ENCODE data around the gene MAD1L1. TPM values are rescaled to one million over a fixed set of nuclear protein-coding genes. Genes with fewer than 3 reads are reported as not detected.

MAD1L1 gene
- total RNA-seq, 4 donors from 2014 or later, result 8.0 to 52.7 (median 26.7) TPM

DNA sequence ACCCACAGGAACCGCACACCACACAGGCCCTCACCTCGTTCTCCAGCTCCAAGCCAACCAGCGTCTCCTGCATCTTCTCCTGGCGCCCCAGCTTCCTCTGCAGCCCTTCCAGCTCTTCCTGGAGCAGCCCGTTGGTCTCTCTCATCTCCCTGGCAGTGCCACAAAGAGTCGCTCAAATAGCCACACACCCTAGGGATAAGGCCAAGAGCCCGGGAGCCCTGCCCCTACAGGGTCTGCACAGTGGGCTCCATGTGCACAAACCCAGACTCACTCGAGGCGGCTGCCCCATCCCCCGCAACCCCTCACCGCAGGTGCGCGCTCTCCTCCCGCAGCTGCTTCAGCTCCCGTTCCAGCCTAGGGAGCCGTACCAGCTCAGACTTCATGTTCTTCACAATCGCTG, 16.9 kb downstream of the MAD1L1 start:
- TF ChIP-seq POLR2AphosphoS5 (IDR thresholded peaks at IDR 0.05) (no peak), POLR2A (IDR thresholded peaks at IDR 0.05) (no peak), EP300 (IDR thresholded peaks at IDR 0.05; ENCODE audit: low read depth) (no peak)
- TF ChIP-seq, protein P1, sequence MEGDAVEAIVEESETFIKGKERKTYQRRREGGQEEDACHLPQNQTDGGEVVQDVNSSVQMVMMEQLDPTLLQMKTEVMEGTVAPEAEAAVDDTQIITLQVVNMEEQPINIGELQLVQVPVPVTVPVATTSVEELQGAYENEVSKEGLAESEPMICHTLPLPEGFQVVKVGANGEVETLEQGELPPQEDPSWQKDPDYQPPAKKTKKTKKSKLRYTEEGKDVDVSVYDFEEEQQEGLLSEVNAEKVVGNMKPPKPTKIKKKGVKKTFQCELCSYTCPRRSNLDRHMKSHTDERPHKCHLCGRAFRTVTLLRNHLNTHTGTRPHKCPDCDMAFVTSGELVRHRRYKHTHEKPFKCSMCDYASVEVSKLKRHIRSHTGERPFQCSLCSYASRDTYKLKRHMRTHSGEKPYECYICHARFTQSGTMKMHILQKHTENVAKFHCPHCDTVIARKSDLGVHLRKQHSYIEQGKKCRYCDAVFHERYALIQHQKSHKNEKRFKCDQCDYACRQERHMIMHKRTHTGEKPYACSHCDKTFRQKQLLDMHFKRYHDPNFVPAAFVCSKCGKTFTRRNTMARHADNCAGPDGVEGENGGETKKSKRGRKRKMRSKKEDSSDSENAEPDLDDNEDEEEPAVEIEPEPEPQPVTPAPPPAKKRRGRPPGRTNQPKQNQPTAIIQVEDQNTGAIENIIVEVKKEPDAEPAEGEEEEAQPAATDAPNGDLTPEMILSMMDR (IDR thresholded peaks at IDR 0.05), result no peak
- Histone ChIP-seq H3K27me3 (no peaks in the 10 kb centered on the region), H3K27ac (no peak overlapping the region), H3K9me3 (no peaks in the 10 kb centered on the region), H3K4me1 (no peaks in the 10 kb centered on the region), H3K4me3 (no peak overlapping the region), H3K36me3 (peaks cover 0 to 20% (median 8%) of the 10 kb centered on the region in 4 donors)
- 95 to 100% methylated on average over 1 to 17 of the region's 17 CpGs for WGBS, 2 donors (ENCODE audit: low coverage in 1 of 2)
- no peak for DNase-seq
- intact Hi-C loops (cut with DNase I; ENCODE audit: low total_unique reads), result no loop called here
- in situ Hi-C loops (cut with MboI; ENCODE audit: low pct_ligation_motif_present in 1 of 4, low pct_unique_long_range_greater_than_20kb in 1 of 4, low sequenced_read_pairs in 3 of 4), result loop anchor here in 3 of 4 donors (25.0 kb wide), 2 partner anchors 554 to 629 kb away; partner anchors contain the start of gene ELFN1 (in 2 of the 3)

DNA sequence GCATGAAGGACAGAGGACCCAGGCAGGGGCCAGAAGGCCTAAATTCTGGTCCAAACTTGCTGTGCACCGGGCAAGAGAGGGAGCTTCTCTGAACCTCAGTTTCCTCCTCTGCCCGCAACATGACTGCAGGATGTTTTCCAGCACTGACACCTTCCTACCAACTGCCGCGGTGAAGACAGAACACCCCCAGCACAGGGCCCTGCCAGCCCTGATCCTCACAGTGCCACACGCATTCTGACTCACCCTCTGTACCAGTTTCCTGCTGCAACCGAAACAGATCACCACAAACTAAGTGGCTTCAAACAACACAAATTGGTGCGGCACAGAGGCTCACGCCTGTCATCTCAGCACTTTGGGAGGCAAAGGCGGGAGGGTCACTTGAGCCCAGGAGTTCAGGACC, 18.1 kb downstream of the MAD1L1 start:
- H3K4me1 ChIP-seq, result no peaks in the 10 kb centered on the region
- intact Hi-C loops (cut with DNase I; ENCODE audit: low total_unique reads) (no loop called here), in situ Hi-C loops (cut with MboI; ENCODE audit: low pct_ligation_motif_present in 1 of 4, low pct_unique_long_range_greater_than_20kb in 1 of 4, low sequenced_read_pairs in 3 of 4) (loop anchor here in 3 of 4 donors (25.0 kb wide), 2 partner anchors 552 to 627 kb away; partner anchors contain the start of gene ELFN1 (in 2 of the 3))
- H3K36me3 ChIP-seq, result peaks cover 0 to 20% (median 8%) of the 10 kb centered on the region in 4 donors
- no peaks in the 10 kb centered on the region for H3K9me3 ChIP-seq
- TF ChIP-seq POLR2A (IDR thresholded peaks at IDR 0.05), result no peak
- TF ChIP-seq POLR2AphosphoS5 (IDR thresholded peaks at IDR 0.05), result no peak
- TF ChIP-seq, protein P1 (IDR thresholded peaks at IDR 0.05), result no peak
- no peak for TF ChIP-seq EP300 (IDR thresholded peaks at IDR 0.05; ENCODE audit: low read depth)
- H3K27me3 ChIP-seq, result no peaks in the 10 kb centered on the region
- no peak overlapping the region for H3K27ac ChIP-seq
- no peak overlapping the region for H3K4me3 ChIP-seq
- no peak for DNase-seq
- WGBS, 2 donors (ENCODE audit: low coverage in 1 of 2), result 91% methylated on average over 9 of the region's 9 CpGs; no CpG with 5 or more reads in 1 of the 2 donors

DNA sequence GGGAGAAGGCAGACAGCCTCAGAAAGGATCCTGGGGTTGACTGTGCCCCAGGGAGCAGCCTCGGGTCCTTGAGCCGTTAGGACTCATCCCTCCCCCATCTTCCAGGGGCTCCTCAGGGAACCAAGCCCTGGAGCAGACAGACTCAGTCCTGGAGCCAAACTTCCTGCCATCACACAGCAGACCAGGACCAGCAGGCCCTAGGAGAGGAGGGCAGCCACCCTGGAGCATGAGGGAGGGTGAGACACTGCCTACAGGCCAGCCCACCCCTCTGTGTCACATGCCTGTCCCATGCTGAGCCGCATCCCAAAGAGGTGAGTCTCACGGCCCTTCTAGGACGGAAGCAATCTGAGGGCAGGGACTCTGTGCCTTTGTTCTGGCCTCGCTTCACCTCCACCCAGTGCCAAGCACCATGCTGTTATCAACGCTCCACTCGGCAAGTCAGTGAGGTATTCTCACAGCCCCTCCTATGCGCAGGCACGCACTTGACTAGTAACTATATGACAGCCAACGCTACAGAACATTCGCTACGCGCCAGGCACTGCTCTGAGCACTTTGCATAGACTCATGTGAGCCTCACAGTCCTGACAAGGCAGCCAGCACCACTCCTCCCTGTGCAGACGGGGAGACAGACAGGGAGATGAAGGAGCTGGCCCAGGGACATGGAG, 19.1 kb downstream of the MAD1L1 start:
- DNase-seq, result no peak
- peaks cover 0 to 17% (median 7%) of the 10 kb centered on the region in 4 donors for H3K36me3 ChIP-seq
- no peak overlapping the region for H3K27ac ChIP-seq
- no peak for TF ChIP-seq POLR2A (IDR thresholded peaks at IDR 0.05)
- no peak for TF ChIP-seq EP300 (IDR thresholded peaks at IDR 0.05; ENCODE audit: low read depth)
- TF ChIP-seq, protein P1 (IDR thresholded peaks at IDR 0.05), result no peak
- no peak for TF ChIP-seq POLR2AphosphoS5 (IDR thresholded peaks at IDR 0.05)
- H3K27me3 ChIP-seq, result no peaks in the 10 kb centered on the region
- intact Hi-C loops (cut with DNase I; ENCODE audit: low total_unique reads), result no loop called here
- WGBS, 2 donors (ENCODE audit: low coverage in 1 of 2), result 99% methylated on average over 15 of the region's 15 CpGs; no CpG with 5 or more reads in 1 of the 2 donors
- no peaks in the 10 kb centered on the region for H3K4me1 ChIP-seq
- in situ Hi-C loops (cut with MboI; ENCODE audit: low pct_ligation_motif_present in 1 of 4, low pct_unique_long_range_greater_than_20kb in 1 of 4, low sequenced_read_pairs in 3 of 4), result loop anchor here in 3 of 4 donors (25.0 kb wide), 2 partner anchors 551 to 626 kb away; partner anchors contain the start of gene ELFN1 (in 2 of the 3)
- H3K9me3 ChIP-seq, result no peaks in the 10 kb centered on the region
- no peak overlapping the region for H3K4me3 ChIP-seq

DNA sequence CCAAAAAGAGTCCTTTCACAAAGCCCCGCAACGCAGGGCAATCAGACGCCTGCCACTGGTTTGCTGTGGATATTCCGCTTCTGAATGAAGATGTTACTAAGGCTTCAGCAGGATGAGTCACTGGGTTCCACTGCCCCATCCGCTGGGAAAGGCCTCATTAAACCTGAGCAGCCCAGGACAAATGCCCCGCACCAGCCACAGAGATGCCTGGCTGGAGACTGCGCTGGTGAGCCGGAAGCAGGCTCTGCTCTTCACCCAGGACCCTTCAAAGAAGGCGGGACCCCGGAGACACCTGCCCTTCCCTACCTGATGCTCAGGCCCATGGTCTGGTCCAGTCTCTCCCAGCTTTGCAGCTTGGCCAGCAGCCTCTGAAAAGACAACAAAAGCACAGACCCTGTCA, 19.8 kb downstream of the MAD1L1 start:
- H3K4me3 ChIP-seq, result no peak overlapping the region
- H3K36me3 ChIP-seq, result peaks cover 0 to 17% (median 7%) of the 10 kb centered on the region in 4 donors
- H3K27ac ChIP-seq, result no peak overlapping the region
- DNase-seq, result no peak
- no peaks in the 10 kb centered on the region for H3K27me3 ChIP-seq
- H3K9me3 ChIP-seq, result no peaks in the 10 kb centered on the region
- TF ChIP-seq, protein P1 (IDR thresholded peaks at IDR 0.05), result no peak
- TF ChIP-seq POLR2A (IDR thresholded peaks at IDR 0.05), result no peak
- TF ChIP-seq POLR2AphosphoS5 (IDR thresholded peaks at IDR 0.05), result no peak
- no peak for TF ChIP-seq EP300 (IDR thresholded peaks at IDR 0.05; ENCODE audit: low read depth)
- 97% methylated on average over 10 of the region's 10 CpGs; no CpG with 5 or more reads in 1 of the 2 donors for WGBS, 2 donors (ENCODE audit: low coverage in 1 of 2)
- in situ Hi-C loops (cut with MboI; ENCODE audit: low pct_ligation_motif_present in 1 of 4, low pct_unique_long_range_greater_than_20kb in 1 of 4, low sequenced_read_pairs in 3 of 4), result loop anchor here in 3 of 4 donors (25.0 kb wide), 2 partner anchors 551 to 626 kb away; partner anchors contain the start of gene ELFN1 (in 2 of the 3)
- H3K4me1 ChIP-seq, result no peaks in the 10 kb centered on the region
- intact Hi-C loops (cut with DNase I; ENCODE audit: low total_unique reads), result no loop called here
